Measurements from ENCODE around the gene USP28. TPM values are rescaled to one million over a fixed set of nuclear protein-coding genes. Genes with fewer than 3 reads are reported as not detected.

Gene USP28, protein sequence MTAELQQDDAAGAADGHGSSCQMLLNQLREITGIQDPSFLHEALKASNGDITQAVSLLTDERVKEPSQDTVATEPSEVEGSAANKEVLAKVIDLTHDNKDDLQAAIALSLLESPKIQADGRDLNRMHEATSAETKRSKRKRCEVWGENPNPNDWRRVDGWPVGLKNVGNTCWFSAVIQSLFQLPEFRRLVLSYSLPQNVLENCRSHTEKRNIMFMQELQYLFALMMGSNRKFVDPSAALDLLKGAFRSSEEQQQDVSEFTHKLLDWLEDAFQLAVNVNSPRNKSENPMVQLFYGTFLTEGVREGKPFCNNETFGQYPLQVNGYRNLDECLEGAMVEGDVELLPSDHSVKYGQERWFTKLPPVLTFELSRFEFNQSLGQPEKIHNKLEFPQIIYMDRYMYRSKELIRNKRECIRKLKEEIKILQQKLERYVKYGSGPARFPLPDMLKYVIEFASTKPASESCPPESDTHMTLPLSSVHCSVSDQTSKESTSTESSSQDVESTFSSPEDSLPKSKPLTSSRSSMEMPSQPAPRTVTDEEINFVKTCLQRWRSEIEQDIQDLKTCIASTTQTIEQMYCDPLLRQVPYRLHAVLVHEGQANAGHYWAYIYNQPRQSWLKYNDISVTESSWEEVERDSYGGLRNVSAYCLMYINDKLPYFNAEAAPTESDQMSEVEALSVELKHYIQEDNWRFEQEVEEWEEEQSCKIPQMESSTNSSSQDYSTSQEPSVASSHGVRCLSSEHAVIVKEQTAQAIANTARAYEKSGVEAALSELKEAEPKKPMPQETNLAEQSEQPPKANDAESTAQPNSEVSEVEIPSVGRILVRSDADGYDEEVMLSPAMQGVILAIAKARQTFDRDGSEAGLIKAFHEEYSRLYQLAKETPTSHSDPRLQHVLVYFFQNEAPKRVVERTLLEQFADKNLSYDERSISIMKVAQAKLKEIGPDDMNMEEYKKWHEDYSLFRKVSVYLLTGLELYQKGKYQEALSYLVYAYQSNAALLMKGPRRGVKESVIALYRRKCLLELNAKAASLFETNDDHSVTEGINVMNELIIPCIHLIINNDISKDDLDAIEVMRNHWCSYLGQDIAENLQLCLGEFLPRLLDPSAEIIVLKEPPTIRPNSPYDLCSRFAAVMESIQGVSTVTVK
- 31.3 and 41.7 TPM in 2 replicates for polyA plus RNA-seq (2011; rRNA removed)
- polyA plus RNA-seq (2012; cell fraction: cytosol; rRNA removed), result 13.5 and 15.4 TPM in 2 replicates
- polyA plus RNA-seq (2012; cell fraction: nucleus; rRNA removed), result 9.4 and 9.6 TPM in 2 replicates
- 14.8 to 17.4 TPM (median 15.4 TPM) in 3 replicates for polyA plus RNA-seq (2017; fragmentation: RNase III; extraction: RNeasy Plus Mini Kit Qiagen cat#74134 plus additional on column Dnase treatment)
- 19.5 and 28.8 TPM in 2 replicates for polyA minus RNA-seq (2011; rRNA and poly(A)+ RNA removed)

DNA sequence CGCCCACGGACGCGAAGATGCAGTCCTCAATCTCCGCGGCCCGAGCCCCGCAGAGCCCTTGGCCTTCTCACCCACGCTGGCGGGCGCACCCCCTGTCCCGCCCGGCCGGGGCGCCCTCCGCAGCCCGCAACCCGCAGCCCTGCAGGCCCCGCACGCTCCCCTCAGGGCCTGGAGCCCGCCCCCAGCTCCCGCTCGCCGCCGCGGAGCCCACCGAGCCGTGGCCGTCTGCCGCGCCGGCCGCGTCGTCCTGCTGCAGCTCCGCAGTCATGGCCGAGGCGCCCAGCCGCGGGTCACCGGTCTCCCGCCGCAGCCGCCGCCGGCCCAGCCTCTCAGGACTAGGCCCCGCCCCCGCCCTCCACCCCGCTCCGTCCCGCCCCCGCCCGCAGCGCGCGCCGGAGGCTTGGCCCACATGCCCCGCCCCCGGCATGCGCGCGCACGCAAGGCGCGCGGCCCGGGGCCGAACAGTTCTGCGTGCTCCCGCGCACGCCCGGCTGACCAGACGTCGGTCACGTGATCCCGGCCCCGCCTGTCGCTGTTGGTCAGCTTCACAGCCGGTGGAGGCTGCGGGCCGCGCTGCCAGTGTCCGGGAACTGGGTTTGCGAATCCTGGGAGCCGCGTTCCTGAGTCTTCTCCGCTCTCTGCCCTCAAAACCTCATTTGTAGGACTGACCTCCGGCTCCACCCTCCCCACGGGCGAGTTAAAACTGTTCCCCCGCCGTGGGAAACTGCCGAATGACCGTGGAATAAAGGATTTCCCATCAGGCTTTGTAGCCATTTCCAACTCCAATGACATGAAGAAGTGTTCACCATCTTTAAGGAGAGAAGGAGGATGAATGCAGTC is at the start of gene USP28:
USP28 (minus strand) TSS at position 339 of the 840 bp plus-strand sequence; CDS start at position 268, 71 bp downstream.
- DNase-seq (ENCODE audit: low read depth in 1 of 2, low spot score in 1 of 2), result peak; percentile 91 to 93
- 3% methylated on average over 16 of the region's 95 CpGs for WGBS (ENCODE audit: missing lambda C conversion rate)
- FAIRE-seq, result no peak
- Histone ChIP-seq H3K4me1 (peaks cover 11% of the 10 kb centered on the region; the same call in 2 of the 3 replicates), H3K27ac (peak within 1 kb of the TSS; percentile 95 to 96), H3K9me3 (no peaks in the 10 kb centered on the region), H3K4me3 (peak within 1 kb of the TSS; percentile 81), H3K4me2 (peak within 1 kb of the TSS; percentile 79)
- ATAC-seq, result peak; percentile 94 to 97
- POLR2A ChIA-PET, result interaction anchor here (0.5 to 1.6 kb wide), 5 partner anchors 13 to 1629 kb away, joined by 3 to 7 read pairs (median 3); partner anchors contain the start of gene CADM1
- CTCF ChIA-PET, result interaction anchor here (3.8 kb wide), 1 partner anchor 21 kb away, joined by 15 read pairs; no protein-coding TSS in a partner anchor
- no peak for TF ChIP-seq HOXB13 (CRISPR knock-in tag; IDR thresholded peaks at IDR 0.05; ENCODE audit: low read depth)
- TF ChIP-seq HES2 (IDR thresholded peaks at IDR 0.05), result no peak
- no peak for TF ChIP-seq CBX8 (IDR thresholded peaks at IDR 0.05)
- no peak for TF ChIP-seq POLR2AphosphoS2 (conservative IDR thresholded peaks at IDR 0.05; ENCODE audit: low read length)
- TF ChIP-seq RFX5 (IDR thresholded peaks at IDR 0.05), result no peak
- TF ChIP-seq BCL3 (IDR thresholded peaks at IDR 0.05), result peak; percentile 43; the same call in 1 of the 3 replicates
- TF ChIP-seq ZSCAN20 (CRISPR knock-in tag; IDR thresholded peaks at IDR 0.05), result no peak
- no peak for TF ChIP-seq EP300 (IDR thresholded peaks at IDR 0.05)
- TF ChIP-seq HOXB5 (CRISPR knock-in tag; IDR thresholded peaks at IDR 0.05), result 0 out of 2 replicates have a peak, but pooled peaks have one; percentile 31
- TF ChIP-seq KDM5A (IDR thresholded peaks at IDR 0.05), result no peak
- TF ChIP-seq ZFP36 (IDR thresholded peaks at IDR 0.05; ENCODE audit: borderline replicate concordance, partially characterized antibody), result no peak
- TF ChIP-seq HEYL (CRISPR knock-in tag; IDR thresholded peaks at IDR 0.05), result no peak
- TF ChIP-seq USF2 (IDR thresholded peaks at IDR 0.05), result peak; percentile 92
- TF ChIP-seq POLR2A (IDR thresholded peaks at IDR 0.05; ENCODE audit: low read length), result peak; percentile 88
- TF ChIP-seq, protein P1, sequence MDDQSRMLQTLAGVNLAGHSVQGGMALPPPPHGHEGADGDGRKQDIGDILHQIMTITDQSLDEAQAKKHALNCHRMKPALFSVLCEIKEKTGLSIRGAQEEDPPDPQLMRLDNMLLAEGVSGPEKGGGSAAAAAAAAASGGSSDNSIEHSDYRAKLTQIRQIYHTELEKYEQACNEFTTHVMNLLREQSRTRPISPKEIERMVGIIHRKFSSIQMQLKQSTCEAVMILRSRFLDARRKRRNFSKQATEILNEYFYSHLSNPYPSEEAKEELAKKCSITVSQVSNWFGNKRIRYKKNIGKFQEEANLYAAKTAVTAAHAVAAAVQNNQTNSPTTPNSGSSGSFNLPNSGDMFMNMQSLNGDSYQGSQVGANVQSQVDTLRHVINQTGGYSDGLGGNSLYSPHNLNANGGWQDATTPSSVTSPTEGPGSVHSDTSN (IDR thresholded peaks at IDR 0.05), result no peak
- TF ChIP-seq CHD4 (IDR thresholded peaks at IDR 0.05; ENCODE audit: borderline replicate concordance), result no peak
- TF ChIP-seq NR3C1 (IDR thresholded peaks at IDR 0.05), result no peak
- no peak for TF ChIP-seq RAD21 (conservative IDR thresholded peaks at IDR 0.05 in 1 of 2, IDR thresholded peaks at IDR 0.05 in 1 of 2)
- no peak for TF ChIP-seq NPAS2 (CRISPR knock-in tag; IDR thresholded peaks at IDR 0.05; ENCODE audit: borderline replicate concordance)
- no peak for TF ChIP-seq MAZ (IDR thresholded peaks at IDR 0.05; ENCODE audit: borderline replicate concordance, low read depth, low read length)
- TF ChIP-seq BHLHE40 (IDR thresholded peaks at IDR 0.05; ENCODE audit: low read depth, low read length), result peak; percentile 37; the same call in 1 of the 2 replicates
- TF ChIP-seq HOXA7 (CRISPR knock-in tag; IDR thresholded peaks at IDR 0.05), result no peak
- TF ChIP-seq HMGXB4 (CRISPR knock-in tag; IDR thresholded peaks at IDR 0.05; ENCODE audit: borderline replicate concordance), result no peak
- TF ChIP-seq SMC3 (IDR thresholded peaks at IDR 0.05), result no peak
- no peak for TF ChIP-seq CHD2 (IDR thresholded peaks at IDR 0.05; ENCODE audit: low read length, partially characterized antibody)
- no peak for TF ChIP-seq FOSB (CRISPR knock-in tag; IDR thresholded peaks at IDR 0.05)
- no peak for TF ChIP-seq GATA3 (IDR thresholded peaks at IDR 0.05; ENCODE audit: borderline replicate concordance)
- TF ChIP-seq, protein P2, sequence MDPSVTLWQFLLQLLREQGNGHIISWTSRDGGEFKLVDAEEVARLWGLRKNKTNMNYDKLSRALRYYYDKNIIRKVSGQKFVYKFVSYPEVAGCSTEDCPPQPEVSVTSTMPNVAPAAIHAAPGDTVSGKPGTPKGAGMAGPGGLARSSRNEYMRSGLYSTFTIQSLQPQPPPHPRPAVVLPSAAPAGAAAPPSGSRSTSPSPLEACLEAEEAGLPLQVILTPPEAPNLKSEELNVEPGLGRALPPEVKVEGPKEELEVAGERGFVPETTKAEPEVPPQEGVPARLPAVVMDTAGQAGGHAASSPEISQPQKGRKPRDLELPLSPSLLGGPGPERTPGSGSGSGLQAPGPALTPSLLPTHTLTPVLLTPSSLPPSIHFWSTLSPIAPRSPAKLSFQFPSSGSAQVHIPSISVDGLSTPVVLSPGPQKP (IDR thresholded peaks at IDR 0.05; ENCODE audit: low read depth, low read length), result no peak

Data from A549 (cell line).